GM23338 (cell line): ENCODE measurements around the gene DAPK1.

Experiments used
- CREB1 ChIP-seq: fragments of 250-450 bp; sonication (Bioruptor Pico); IDR thresholded peaks from 2 replicates; pipeline ENCODE4 v1.5.0; 2020; ENCODE audit warnings: low read depth, mild to moderate bottlenecking, moderate library complexity
- CTCF ChIP-seq, 2 experiments: fragments of 200-600 bp in 1 of 2; sonication (generic) in 1 of 2; conservative IDR thresholded peaks; 2 replicates each; pipeline versions ENCODE4 v1.5.1 to v1.6.1; 2016 to 2017; ENCODE audit warnings: antibody characterized with exemption in 2 of 2, low read depth in 2 of 2, mild to moderate bottlenecking in 2 of 2, moderate library complexity in 1 of 2
- EZH2 ChIP-seq: fragments of 200-600 bp; sonication (generic); IDR thresholded peaks from one replicate; pipeline ENCODE4 v1.8.0; 2017; ENCODE audit warnings: antibody characterized with exemption, mild to moderate bottlenecking, low read depth; ENCODE audit not compliant: unreplicated experiment
- POLR2AphosphoS5 ChIP-seq: IDR thresholded peaks from 2 replicates; pipeline ENCODE4 v1.6.1; 2016; ENCODE audit warnings: antibody characterized with exemption, low read depth
- REST ChIP-seq: IDR thresholded peaks from one replicate; pipeline ENCODE4 v1.6.1; 2018; ENCODE audit warnings: antibody characterized with exemption; ENCODE audit not compliant: unreplicated experiment

- TF ChIP-seq CTCF (conservative IDR thresholded peaks at IDR 0.05; ENCODE audit: low read depth in 2 of 2) (no peak), EZH2 (no peak), REST (no peak), POLR2AphosphoS5 (no peak), CREB1 (no peak)
Observed at GRCh38 chr9:87717456-87717855, 219.8 kb downstream of the DAPK1 start.
